Measurements from ENCODE around the gene EFNA5. TPM values are rescaled to one million over a fixed set of nuclear protein-coding genes. Genes with fewer than 3 reads are reported as not detected.

Gene EFNA5
- total and polyA plus RNA-seq, 2 donors from 2014 or later: 5.9 to 54.4 TPM

DNA sequence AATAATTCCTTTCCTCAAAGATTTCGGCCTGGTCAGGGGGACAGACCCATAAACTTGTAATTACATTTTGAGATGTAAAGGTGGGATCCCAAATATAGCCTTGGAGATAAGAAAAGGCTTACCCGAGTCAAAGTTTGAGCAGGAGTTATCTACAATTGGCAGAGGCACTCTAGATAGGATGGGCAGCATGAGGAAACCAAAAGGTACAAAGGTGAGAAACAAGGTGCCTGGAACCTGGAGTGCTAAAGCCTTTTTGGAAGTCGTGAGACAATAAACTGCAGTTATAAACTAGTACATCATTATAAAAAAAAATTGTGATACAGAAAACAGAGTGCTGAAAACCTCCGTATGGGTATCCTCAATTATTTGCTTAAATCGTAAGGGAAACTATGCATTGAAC, 212.4 kb downstream of the EFNA5 start:
- TF ChIP-seq, protein P1, sequence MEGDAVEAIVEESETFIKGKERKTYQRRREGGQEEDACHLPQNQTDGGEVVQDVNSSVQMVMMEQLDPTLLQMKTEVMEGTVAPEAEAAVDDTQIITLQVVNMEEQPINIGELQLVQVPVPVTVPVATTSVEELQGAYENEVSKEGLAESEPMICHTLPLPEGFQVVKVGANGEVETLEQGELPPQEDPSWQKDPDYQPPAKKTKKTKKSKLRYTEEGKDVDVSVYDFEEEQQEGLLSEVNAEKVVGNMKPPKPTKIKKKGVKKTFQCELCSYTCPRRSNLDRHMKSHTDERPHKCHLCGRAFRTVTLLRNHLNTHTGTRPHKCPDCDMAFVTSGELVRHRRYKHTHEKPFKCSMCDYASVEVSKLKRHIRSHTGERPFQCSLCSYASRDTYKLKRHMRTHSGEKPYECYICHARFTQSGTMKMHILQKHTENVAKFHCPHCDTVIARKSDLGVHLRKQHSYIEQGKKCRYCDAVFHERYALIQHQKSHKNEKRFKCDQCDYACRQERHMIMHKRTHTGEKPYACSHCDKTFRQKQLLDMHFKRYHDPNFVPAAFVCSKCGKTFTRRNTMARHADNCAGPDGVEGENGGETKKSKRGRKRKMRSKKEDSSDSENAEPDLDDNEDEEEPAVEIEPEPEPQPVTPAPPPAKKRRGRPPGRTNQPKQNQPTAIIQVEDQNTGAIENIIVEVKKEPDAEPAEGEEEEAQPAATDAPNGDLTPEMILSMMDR (IDR thresholded peaks at IDR 0.05; ENCODE audit: borderline replicate concordance, extremely low read depth, insufficient read depth): no peak
- H3K27ac ChIP-seq (ENCODE audit: low read depth in 2 of 2, low read length in 2 of 2): no peak overlapping the region
- FAIRE-seq (no peak), DNase-seq (no peak)
- no peaks in the 10 kb centered on the region for H3K9me3 ChIP-seq (ENCODE audit: control insufficient read depth in 2 of 3, insufficient read depth in 1 of 3, low read length in 3 of 3)
- peaks cover 0 to 4% (median 4%) of the 10 kb centered on the region in 3 donors for H3K4me1 ChIP-seq (ENCODE audit: control insufficient read depth in 2 of 3, insufficient read depth in 2 of 3, low read depth in 1 of 3, low read length in 3 of 3)
- H3K27me3 ChIP-seq (ENCODE audit: control insufficient read depth, insufficient read depth, low read length): no peaks in the 10 kb centered on the region
- no peak overlapping the region for H3K9ac ChIP-seq (ENCODE audit: low read length in 3 of 3)
- intact Hi-C loops (cut with DNase I): no loop called here
- no peaks in the 10 kb centered on the region for H3K36me3 ChIP-seq (ENCODE audit: control insufficient read depth in 2 of 3, insufficient read depth in 3 of 3, low read length in 3 of 3)
- H3K4me3 ChIP-seq (ENCODE audit: low read length in 3 of 3): no peak overlapping the region

DNA sequence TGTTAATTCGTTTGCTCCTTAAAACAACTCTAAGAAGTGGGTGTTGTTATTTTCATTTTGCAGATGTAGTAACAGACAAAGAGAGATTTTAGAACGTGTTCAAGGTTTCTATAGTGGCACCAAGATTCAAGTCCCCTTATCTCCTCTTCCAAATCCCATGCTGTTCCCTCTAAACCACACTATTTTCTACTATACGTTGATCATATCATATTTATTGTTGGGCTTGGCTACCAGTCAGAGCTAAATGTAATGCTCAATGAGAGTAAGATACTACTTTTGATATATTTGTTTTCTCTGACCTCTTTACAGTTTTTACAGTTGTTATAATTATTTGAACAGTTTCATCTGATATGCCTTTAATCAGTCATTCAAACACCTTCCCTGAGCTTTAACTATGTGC, 212.9 kb downstream of the EFNA5 start:
- Histone ChIP-seq H3K36me3 (ENCODE audit: control insufficient read depth in 2 of 3, insufficient read depth in 3 of 3, low read length in 3 of 3) (no peaks in the 10 kb centered on the region), H3K9me3 (ENCODE audit: control insufficient read depth in 2 of 3, insufficient read depth in 1 of 3, low read length in 3 of 3) (no peaks in the 10 kb centered on the region), H3K9ac (ENCODE audit: low read length in 3 of 3) (no peak overlapping the region), H3K4me3 (ENCODE audit: low read length in 3 of 3) (no peak overlapping the region), H3K27ac (ENCODE audit: low read depth in 2 of 2, low read length in 2 of 2) (no peak overlapping the region), H3K27me3 (ENCODE audit: control insufficient read depth, insufficient read depth, low read length) (no peaks in the 10 kb centered on the region), H3K4me1 (ENCODE audit: control insufficient read depth in 2 of 3, insufficient read depth in 2 of 3, low read depth in 1 of 3, low read length in 3 of 3) (peaks cover 0 to 4% (median 4%) of the 10 kb centered on the region in 3 donors)
- FAIRE-seq: no peak
- no peak for DNase-seq
- TF ChIP-seq, protein P1 (IDR thresholded peaks at IDR 0.05; ENCODE audit: borderline replicate concordance, extremely low read depth, insufficient read depth): no peak
- intact Hi-C loops (cut with DNase I): no loop called here

DNA sequence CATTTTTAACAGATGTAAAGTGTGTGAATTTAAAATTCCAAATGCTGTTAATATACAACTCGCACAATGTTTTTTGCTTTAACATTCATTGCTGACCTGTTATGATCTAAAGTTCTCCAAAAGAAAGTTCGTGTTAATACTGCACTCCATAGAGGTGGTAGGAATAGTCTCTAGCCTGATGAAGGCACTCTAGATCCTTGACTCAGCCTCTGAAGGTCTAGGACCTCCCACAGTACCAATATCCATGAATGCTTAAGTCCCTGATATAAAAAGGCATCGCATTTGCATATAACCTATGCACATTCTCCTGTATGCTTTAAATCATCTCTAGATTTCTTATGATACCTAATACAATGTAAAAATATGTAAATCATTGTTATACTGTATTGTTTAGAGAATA, 213.6 kb downstream of the EFNA5 start:
- no peak for DNase-seq
- TF ChIP-seq, protein P1 (IDR thresholded peaks at IDR 0.05; ENCODE audit: borderline replicate concordance, extremely low read depth, insufficient read depth): no peak
- no peak overlapping the region for H3K9ac ChIP-seq (ENCODE audit: low read length in 3 of 3)
- no peaks in the 10 kb centered on the region for H3K27me3 ChIP-seq (ENCODE audit: control insufficient read depth, insufficient read depth, low read length)
- no peak for FAIRE-seq
- H3K4me3 ChIP-seq (ENCODE audit: low read length in 3 of 3): no peak overlapping the region
- no peaks in the 10 kb centered on the region for H3K9me3 ChIP-seq (ENCODE audit: control insufficient read depth in 2 of 3, insufficient read depth in 1 of 3, low read length in 3 of 3)
- H3K36me3 ChIP-seq (ENCODE audit: control insufficient read depth in 2 of 3, insufficient read depth in 3 of 3, low read length in 3 of 3): no peaks in the 10 kb centered on the region
- H3K27ac ChIP-seq (ENCODE audit: low read depth in 2 of 2, low read length in 2 of 2): no peak overlapping the region
- intact Hi-C loops (cut with DNase I): no loop called here
- H3K4me1 ChIP-seq (ENCODE audit: control insufficient read depth in 2 of 3, insufficient read depth in 2 of 3, low read depth in 1 of 3, low read length in 3 of 3): peaks cover 0 to 4% (median 4%) of the 10 kb centered on the region in 3 donors

DNA sequence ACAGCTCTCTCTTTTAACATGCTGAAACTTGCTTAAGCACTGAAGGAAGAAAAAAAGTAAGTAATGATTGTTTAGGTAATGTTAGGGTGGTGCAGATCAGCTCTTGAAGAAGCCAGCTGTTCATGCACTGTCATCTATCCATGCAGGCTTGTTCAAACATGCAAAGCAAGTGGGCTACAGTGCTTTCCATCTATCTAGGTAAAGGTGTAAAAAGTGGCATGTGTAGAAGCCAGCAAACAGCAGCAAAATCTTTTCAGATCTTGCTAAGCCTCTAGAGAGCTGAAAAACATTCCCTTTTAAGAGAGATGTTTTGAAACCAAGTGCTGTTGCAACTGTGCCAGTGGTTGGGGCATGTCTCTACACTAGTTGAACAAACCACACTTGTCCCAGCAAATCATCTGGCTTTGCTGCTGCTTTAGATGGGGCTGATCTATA, 214.4 kb downstream of the EFNA5 start:
- Histone ChIP-seq H3K9ac (ENCODE audit: low read length in 3 of 3) (no peak overlapping the region), H3K4me3 (ENCODE audit: low read length in 3 of 3) (no peak overlapping the region), H3K27ac (ENCODE audit: low read depth in 2 of 2, low read length in 2 of 2) (no peak overlapping the region), H3K9me3 (ENCODE audit: control insufficient read depth in 2 of 3, insufficient read depth in 1 of 3, low read length in 3 of 3) (peaks cover 0 to 4% (median 0%) of the 10 kb centered on the region in 3 donors), H3K36me3 (ENCODE audit: control insufficient read depth in 2 of 3, insufficient read depth in 3 of 3, low read length in 3 of 3) (no peaks in the 10 kb centered on the region), H3K4me1 (ENCODE audit: control insufficient read depth in 2 of 3, insufficient read depth in 2 of 3, low read depth in 1 of 3, low read length in 3 of 3) (peaks cover 0 to 4% (median 4%) of the 10 kb centered on the region in 3 donors), H3K27me3 (ENCODE audit: control insufficient read depth, insufficient read depth, low read length) (no peaks in the 10 kb centered on the region)
- no peak for DNase-seq
- no peak for FAIRE-seq
- TF ChIP-seq, protein P1 (IDR thresholded peaks at IDR 0.05; ENCODE audit: borderline replicate concordance, extremely low read depth, insufficient read depth): no peak
- intact Hi-C loops (cut with DNase I): no loop called here

All from kidney (tissue), 14 donors.